ENCODE measurements around the gene CDK19.

DNA sequence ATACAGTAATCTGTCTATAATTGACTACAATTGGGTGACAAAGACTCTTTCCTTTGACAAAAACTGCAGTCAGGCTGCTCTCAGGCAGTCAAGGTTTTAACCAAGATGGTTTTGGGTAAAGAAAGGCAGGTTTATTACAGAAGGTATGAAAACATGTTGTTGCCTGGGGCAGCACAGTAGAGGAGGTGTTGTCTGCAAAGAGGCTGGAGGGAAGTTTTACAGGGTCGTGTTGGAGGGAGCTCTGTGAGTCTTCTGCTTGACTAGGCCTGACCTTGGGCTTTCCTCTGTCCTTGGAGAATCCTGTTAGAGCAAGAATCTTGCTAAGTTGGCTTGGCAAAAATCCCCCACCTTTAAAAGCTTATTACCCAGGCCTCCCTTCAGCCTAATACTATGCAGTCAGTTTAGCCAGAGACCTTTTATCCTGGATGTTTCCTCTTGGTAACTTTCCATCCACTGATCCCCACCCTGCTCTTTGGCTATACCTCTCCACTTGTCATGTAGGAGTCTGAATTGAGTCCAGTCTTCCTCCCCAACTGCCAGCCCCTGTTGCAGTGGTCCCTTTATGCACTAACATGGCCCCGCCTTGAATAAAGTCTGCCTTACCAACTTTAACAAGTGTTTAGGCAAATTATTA is 195.9 kb downstream of the CDK19 start:
- TF ChIP-seq POLR2A (conservative IDR thresholded peaks at IDR 0.05) (no peak), ATF7 (IDR thresholded peaks at IDR 0.05) (no peak), RERE (CRISPR knock-in tag; IDR thresholded peaks at IDR 0.05; ENCODE audit: borderline replicate concordance) (no peak)

All from K562 (cell line).